ENCODE measurements around the gene RALBP1. TPM values are rescaled to one million over a fixed set of nuclear protein-coding genes. Genes with fewer than 3 reads are reported as not detected.

RALBP1 gene
- total and polyA plus RNA-seq, 9 of the 15 experiments (the other 6 are each of a cell fraction or from before 2014, with no cell fraction given): 10.9 to 70.0 (median 61.3) TPM

DNA sequence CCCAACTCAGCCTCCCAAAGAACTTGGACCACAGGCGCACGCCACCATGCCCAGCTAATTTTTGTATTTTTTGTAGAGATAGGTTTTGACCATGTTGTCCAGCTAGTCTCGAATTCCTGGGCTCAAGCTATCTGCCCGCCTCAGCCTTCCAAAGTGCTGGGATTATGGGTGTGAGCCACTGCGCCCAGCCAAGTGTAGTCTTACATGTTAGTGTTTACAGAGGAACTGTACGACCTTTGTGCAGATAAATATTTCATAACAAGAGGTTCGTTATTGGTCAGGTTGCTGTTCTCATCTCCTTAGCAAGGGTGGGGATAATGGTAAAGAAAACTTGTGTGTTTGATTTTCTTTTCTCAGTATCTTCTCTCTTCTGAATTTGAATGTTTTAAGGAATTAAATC, 46.5 kb downstream of the RALBP1 start:
- Histone ChIP-seq H3K9ac (ENCODE audit: insufficient read depth in 1 of 2, low read depth in 2 of 2, low read length in 2 of 2) (no peak overlapping the region), H3K79me2 (ENCODE audit: control insufficient read depth, insufficient read depth, low read length) (peaks cover 12% of the 10 kb centered on the region; the same call in 2 of the 3 replicates), H3K9me1 (ENCODE audit: control insufficient read depth, insufficient read depth, low read length) (no peaks in the 10 kb centered on the region), H2AFZ (ENCODE audit: low read depth, low read length) (no peak overlapping the region), H4K20me1 (replicated peaks; ENCODE audit: control insufficient read depth, insufficient read depth, low read length) (no peaks in the 10 kb centered on the region), H3K27me3 (ENCODE audit: control insufficient read depth in 2 of 2, insufficient read depth in 2 of 2, low read length in 2 of 2) (no peaks in the 10 kb centered on the region), H3K27ac (ENCODE audit: extremely low read depth, low read depth, low read length) (no peak overlapping the region), H3K4me2 (ENCODE audit: insufficient read depth, low read length) (no peak overlapping the region), H3K36me3 (ENCODE audit: control insufficient read depth, insufficient read depth, low read length) (peaks cover 69% of the 10 kb centered on the region), H3K4me1 (replicated peaks in 1 of 2; ENCODE audit: control insufficient read depth in 2 of 2, insufficient read depth in 2 of 2, low read length in 2 of 2) (no peaks in the 10 kb centered on the region), H3K9me3 (replicated peaks; ENCODE audit: control insufficient read depth, insufficient read depth, low read depth, low read length) (no peaks in the 10 kb centered on the region), H3K4me3 (no peak overlapping the region)
- BruUV-seq (replicated peaks): no TSS peak
- WGBS (ENCODE audit: insufficient coverage, low coverage, missing lambda C conversion rate): 95% methylated on average over 7 of the region's 7 CpGs
- in situ Hi-C loops (cut with MboI): loop anchor here (25.0 kb wide), 1 partner anchor 859 kb away; no protein-coding TSS in a partner anchor
- TF ChIP-seq MEIS2 (IDR thresholded peaks at IDR 0.05; ENCODE audit: partially characterized antibody) (no peak), POLR2B (IDR thresholded peaks at IDR 0.05; ENCODE audit: low read depth, partially characterized antibody) (no peak), TAF1 (IDR thresholded peaks at IDR 0.05; ENCODE audit: control insufficient read depth, extremely low read depth, insufficient read depth, low read length, severe bottlenecking) (no peak), SMARCC2 (IDR thresholded peaks at IDR 0.05; ENCODE audit: low read depth) (no peak), BCOR (IDR thresholded peaks at IDR 0.05) (no peak), TAF15 (IDR thresholded peaks at IDR 0.05; ENCODE audit: low read depth, low read length) (no peak), SRSF1 (IDR thresholded peaks at IDR 0.05; ENCODE audit: low read depth, low read length) (no peak), NCOA4 (IDR thresholded peaks at IDR 0.05; ENCODE audit: partially characterized antibody) (no peak), NFATC3 (IDR thresholded peaks at IDR 0.05) (no peak), SMAD3 (CRISPR knock-in tag; conservative IDR thresholded peaks at IDR 0.05) (no peak), NFYB (IDR thresholded peaks at IDR 0.05; ENCODE audit: extremely low read depth, insufficient read length) (no peak)
- POLR2A ChIA-PET: interaction anchor here (0.7 to 1.4 kb wide), 2 partner anchors 14 to 16 kb away, joined by 3 to 4 read pairs; no protein-coding TSS in a partner anchor
- DNase-seq (ENCODE audit: extremely low read depth in 1 of 4, low spot score in 3 of 4) (no peak), FAIRE-seq (no peak), ATAC-seq (no peak)
- intact Hi-C loops (cut with micrococcal nuclease): no loop called here
- CTCF ChIA-PET (ENCODE audit: low intra/inter-chr PET ratio): no interaction called here

Measured in K562 (cell line).